ENCODE data around the gene TCP11L1.
"Not testable (repeated sequence)": the region's sequence is repeated elsewhere in the genome, so short reads cannot be mapped to it uniquely, and the experiment has no call there.

- not testable (repeated sequence) for TF ChIP-seq CTCF (conservative IDR thresholded peaks at IDR 0.05; ENCODE audit: low read length); EZH2phosphoT487 (IDR thresholded peaks at IDR 0.05; ENCODE audit: borderline replicate concordance, low read depth, low read length)
Observed at GRCh38 chr11:33122696-33123095, 83.3 kb downstream of the TCP11L1 start.
